Stimulated activated CD4-positive, alpha-beta T cell treated with anti-CD3 and anti-CD28 coated beads, TNF-alpha, amount 100 ng/mL, for 48 hours (primary cell): ENCODE data around the gene STK33.

Experiments
- DNase-seq, 3 donors: peaks; one replicate each; pipeline ENCODE4 v3.0.0-alpha.2; 2020; ENCODE audit warnings: low read depth in 3 of 3

Gene STK33

DNA sequence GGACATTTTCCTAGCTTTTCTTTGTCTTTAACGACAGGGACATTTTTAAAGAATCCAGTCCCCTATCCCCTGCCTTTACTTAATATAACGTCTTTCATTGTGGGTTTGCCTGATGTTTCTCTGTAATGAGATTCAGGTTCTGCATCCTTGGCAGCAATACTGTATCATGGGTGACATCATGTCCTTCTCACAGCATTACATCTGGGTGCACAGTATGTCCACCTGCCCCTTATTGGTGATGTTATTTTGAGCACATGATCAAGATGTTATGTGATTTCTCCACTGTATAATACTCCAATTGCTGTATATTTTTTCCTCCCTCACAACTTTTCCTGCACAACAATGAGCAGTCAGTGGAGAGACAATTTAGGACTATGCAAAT is 9.7 kb upstream of the STK33 start:
- no peak for DNase-seq

DNA sequence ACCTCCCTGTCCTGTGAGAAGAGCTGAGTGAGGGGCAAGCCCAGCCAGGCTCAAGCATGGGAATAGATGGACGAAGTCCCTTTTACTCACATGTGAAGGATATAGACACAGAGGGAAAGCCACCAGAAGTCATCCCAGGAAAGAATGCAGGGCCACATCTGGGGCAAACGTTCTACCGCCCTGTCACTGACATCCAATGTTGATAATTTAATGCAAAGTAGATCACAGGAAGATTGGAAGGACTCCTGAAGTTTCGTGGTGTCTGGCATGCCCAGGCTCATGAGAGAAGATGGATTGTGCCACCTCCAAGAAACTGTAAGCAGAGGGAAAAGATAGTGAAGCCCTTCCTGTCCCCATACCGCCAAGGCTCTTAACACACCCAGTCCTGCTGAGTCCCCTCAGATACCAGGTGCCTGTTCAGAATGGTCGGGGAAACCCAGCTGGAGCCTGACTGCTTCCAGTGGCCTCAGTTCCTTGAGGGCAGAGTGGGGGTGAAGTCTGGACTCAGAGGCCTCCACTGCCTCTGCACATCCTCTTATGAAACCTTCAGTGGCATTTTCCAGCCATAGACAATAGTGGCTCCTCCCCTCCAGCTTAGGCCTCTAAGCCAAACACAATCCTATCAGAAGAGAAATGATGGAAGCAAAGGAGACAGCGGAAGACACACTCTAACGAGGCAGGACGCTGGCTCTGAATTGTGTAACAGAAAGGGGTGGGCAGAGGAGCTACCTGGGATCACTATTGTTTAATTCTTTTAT is 7.5 kb upstream of the STK33 start:
- no peak for DNase-seq

DNA sequence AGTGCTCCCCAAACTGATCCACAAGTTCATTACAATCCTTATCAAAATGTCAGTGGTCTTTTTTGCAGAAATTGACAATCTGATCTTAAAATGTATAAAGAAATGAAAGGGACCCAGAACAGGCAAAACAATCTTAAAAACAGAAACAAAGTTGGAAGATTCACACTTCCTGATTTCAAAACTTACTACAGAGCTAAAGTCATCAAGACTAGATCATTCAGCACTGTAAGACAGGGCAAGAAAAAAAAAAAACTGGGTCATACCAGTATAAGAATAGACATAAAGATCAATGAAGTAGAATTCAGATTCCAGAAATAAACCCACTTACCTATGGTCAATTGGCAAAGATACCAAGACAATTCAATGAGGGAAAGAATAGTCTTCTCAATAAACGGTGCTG is 4.5 kb upstream of the STK33 start:
- DNase-seq: no peak

DNA sequence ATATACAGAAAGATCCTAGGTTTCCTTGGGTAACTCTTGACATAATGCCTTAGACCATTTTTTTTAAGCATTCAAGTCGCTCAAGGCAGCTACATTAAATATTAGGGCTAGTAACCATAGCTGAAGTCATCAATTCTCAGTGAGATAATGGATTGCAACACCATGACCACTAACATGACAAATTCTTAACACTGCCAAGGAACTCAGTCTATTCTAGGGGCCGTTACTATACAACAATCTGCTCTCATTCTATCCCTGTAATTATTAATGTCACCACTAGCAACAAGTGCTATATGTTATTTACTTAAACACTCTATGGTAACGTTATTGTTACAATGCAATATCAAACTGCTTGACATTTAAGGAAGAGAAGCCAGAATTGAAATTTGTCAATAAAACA is 3.2 kb upstream of the STK33 start:
- DNase-seq: no peak

DNA sequence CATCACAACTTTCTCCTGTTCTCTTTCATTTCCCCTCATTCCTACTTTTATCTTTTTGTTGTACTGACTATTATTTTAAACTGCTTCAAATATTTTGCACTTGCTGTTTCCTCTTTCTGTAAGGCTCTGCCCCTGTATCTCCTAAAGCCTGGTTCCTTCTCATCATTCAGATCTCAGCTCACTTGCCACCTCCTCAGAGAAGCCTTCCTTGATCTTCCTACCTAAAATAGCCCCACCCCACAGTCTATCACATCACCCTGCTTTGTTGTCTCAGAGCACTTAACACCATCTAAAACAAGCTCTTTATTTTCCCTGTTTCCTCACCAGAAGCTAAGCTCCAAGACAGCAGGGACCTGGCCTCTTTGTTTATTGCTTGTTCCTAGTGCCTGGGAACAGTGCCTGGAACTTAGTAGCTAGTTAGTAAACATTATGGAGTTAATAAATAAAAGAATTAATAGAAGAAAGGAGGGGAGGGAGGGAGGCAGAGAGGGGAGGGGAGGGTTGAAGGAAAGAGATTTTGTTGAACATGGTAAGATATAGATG is 2.5 kb upstream of the STK33 start:
- DNase-seq: no peak

DNA sequence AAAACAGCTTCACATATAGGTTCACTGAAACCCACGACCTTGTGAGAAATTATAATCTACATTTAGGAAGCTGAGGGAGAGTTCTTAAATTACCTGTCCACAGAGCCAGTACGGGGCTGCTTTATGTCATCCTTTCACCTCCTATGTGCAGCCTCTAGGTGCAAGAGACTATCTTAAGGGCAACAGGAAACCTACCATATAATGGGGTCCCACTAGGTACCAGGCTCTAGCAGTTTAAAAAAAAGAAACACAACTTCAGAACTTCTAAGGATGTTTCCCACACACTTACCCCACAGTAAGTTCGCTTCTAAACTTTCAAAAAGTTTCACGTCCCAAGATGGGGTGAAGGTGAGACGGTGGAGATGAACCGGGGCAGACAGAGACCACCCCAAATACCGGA is 573 bp downstream of the STK33 start:
- no peak for DNase-seq

DNA sequence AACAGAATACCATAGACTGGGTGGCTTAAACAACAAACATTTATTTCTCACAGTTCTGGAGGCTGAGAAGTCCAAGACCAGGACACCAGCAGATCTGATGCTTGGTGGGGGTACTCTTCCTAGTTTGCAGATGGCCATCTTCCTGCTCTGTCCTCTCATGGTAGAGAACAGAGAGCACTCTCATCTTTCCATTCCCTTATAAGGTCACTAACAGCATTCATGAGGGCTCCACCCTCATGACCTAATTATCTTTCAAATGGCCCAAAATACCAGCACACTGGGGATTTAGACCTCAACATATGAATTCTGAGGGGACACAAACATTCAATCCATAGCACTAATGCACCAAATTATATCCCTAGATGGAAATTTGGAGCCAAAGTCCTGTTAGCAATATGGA is 6.1 kb downstream of the STK33 start:
- no peak for DNase-seq

DNA sequence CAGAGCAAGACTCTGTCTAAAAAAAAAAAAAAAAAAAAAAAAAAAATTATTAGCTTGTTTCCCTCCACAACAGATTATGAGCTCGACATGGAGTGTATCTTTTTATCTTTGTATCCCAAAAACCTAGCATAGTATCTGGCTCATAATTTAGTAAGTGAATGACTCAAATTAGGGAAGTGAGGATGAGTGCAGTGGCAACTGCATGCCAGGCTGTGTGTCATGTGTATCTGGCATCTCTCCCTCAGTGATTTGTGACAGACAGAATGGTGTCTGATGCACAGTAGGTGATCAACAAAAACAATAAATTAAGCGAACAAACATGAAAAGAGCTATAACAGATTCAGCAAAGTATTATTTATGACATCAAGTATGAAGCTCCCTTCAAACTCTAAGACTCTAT is 7.2 kb downstream of the STK33 start:
- DNase-seq: no peak

DNA sequence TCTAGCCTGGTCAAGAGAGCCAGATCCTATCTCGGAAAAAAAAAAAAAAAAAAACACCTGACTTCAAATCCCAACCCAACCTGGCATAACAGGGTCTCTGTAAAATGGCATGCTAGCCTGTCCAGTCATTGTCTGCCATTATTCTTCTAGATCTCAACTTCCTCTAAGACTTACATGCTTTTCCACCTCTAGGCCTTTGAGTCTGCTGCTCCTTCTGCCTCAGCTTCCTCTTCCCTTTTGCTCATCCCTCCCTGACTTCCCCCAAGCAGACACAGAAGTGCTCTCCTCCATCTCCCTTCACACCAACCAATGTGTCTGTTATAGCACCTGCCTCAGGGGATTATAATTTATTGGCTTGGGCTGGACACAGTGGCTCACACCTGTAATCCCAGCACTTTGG is 7.8 kb downstream of the STK33 start:
- DNase-seq: no peak

DNA sequence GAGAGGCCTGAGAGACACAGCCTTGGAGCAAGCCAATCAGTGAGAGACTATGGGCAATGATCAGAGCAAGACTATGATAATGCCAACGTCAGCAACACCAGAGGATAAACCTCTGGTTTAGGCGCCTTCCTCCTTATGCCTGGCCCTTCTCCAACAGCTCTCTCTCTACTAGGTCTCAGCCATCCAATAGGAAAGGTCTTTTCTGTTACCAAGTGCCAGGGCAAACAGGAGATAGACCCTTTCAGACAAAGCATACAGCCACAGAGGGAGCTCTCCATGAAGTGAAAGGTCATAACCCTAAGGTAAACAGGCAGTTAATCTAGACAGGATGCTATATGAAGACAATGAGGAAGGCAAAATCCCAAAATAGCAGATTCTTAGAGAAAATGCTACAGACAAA is 9.5 kb downstream of the STK33 start:
- DNase-seq: no peak

DNA sequence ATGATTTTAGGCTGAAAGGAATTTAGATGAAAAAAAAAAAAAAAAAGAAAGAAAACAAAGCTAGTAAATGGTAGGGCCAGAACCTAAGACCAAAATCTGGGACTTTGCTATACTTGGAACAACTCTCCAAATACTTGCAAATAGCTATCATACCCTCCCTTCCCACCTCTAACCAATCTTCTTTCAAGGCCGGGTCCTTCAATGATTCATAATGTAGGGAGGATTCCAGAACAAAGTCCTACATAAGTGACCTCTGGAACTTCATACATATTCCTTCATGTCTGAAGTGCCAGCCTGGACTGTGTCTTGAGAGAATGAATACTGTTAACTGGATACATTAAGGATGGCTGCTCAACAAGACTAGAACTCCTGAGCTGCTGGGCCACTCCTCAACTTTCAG is 9.9 kb downstream of the STK33 start:
- no peak for DNase-seq

DNA sequence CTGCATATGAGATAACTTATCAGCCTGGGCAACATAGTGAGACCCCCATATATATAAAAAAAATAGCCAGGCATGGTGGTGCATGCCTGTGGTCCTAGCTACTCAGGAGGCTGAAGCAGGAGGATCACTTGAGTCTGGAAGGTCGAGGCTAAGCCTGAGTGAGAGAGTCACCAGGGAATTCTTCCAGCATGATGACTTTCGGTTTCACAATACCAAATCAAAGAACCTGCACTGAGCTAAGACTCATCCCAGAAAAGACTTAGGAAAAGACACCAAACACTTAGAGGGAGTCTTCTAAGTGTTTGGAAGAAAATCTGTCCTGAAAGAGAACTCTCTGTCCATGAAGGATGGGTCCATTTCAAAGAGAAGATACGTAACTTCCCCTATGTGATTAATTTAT is 12.7 kb downstream of the STK33 start:
- DNase-seq: no peak

DNA sequence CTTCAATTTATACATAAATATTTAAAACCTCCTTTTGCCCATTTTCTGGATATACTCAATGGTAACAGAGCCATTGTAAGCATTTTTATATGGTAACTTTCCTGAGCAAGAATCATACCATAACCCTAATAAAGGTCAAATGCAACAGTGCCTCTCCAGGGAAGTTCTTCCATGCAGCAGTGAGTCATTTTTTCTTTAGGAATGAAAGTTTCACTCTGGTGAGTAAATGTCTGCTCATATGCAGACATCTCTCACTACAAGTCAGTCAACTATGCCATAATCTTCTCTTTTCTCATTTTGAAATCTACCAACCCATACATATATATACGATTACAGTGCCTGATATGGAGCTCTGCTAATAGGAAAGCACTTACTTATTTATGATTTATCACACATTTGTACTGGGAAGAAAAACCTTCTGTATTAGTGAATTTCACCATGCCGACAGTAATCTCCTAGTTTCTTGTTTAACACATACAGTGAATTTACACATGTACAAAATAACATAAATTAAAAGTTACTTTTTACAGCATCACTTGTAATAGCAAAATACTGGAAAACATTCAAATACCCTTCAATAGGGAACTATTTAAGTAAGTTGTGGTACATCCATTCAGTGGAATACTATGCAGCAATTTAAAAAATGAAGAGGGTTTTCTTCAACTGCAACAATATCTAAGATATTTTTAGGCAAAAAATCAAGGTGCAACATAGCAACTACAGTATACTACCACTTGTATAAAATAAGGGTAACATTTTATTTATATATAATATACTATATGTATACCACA is 16.0 kb downstream of the STK33 start:
- DNase-seq: no peak

DNA sequence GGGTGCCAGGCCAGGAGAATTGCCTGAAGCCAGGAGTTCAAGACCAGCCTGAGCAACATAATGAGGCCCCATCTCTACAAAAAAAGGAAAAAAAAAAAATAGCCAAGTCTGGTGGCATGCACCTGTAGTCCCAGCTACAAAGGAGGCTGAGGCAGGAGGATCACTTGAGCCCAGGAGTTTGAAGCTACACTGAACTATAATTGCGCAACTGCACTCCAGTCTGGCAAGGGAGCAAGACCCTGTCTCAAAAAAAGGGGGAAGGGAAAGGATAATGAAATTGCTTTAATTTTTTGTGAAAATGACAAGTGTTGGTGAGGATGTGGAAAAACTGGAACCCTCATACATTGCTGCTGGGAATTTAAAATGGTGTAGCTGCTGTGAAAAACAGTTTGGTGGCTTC is 19.2 kb downstream of the STK33 start:
- no peak for DNase-seq

DNA sequence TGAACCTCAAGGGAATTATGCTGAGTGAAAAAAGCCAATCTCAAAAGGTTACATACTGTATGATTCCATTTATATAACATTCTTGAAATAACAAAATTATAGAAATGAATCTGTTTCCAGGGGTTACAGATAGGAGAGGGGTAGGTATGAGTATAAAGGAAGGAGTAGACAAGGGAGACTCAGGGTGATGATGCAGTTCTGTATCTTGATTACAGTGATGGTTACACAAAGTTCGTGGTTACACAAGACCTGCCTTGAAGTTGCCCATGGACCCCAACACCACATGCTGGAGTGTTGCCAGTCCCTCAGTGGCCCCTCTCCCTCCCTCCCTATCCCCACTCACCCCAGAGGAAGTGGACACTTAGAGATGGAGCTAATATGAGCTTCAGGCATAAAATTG is 20.3 kb downstream of the STK33 start:
- DNase-seq: no peak

DNA sequence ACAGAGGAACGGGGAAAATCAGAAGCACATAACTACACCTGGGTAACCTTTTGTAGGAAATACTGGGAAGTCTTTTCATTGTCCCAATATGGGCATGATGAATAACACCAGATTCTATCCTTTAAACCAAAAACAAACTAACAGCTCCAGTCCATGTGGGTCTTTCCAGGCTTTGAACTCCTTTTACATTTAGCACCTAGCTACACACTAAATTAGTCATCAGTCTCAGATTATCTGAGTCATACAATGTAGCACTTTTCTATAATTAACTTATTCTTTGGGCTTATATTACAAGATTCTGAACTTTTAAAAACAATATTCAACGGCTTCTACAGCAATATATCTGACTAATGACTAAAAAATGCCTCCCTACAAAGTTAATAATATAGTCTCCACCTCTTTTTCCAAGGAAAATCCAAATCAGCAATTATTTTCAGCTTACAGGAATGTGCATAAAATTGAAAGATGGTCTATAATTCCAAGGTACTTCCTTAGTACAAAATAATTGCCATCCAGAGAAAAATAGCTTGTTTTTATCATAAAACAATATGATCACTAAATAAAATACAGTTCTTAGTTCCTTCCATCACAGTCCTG is 26.3 kb downstream of the STK33 start:
- no peak for DNase-seq

DNA sequence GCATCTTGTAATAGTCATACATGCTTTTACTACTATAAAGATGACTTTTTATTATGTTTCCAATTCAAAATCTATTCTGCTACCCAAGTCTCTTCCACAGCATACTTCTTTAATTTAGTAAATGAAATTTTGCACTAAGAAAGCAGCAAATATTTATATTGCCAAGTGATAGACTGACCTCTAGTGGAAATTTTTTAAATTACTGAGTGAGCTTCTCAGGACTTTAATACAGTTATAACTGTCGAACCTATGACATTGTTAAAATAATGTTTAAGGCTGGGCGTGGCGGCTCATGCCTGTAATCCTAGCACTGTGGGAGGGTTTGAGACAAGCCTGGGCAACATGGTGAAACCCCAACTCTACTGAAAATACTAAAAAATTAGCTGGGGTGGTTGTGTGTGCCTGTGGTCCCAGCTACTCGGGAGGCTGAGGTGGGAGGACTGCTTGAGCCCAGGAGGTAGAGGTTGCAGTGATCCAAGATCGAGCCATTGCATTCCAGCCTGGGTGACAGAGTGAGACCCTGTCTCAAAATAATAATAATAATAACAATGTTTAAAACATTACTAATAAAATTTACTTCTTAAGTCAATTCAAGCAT is 27.3 kb downstream of the STK33 start:
- DNase-seq: no peak

DNA sequence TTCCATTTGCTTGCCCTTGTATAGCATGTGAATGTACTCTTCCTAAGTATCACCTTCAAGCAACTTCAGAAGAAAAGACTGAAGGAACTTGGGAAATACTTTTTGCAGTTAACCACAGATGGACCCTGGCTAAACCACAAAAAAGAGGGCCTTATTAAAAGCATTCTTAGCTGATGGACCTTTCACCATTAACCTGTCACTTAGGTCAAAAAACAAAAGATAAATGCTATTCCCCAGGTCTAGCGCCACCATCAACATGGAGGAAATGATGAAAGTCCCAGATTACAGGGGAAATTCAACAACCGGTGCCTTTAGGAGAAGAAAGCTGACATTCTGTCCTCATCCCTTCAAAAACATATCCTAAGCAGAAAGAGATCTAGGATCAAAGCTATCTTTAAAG is 29.5 kb downstream of the STK33 start:
- no peak for DNase-seq

DNA sequence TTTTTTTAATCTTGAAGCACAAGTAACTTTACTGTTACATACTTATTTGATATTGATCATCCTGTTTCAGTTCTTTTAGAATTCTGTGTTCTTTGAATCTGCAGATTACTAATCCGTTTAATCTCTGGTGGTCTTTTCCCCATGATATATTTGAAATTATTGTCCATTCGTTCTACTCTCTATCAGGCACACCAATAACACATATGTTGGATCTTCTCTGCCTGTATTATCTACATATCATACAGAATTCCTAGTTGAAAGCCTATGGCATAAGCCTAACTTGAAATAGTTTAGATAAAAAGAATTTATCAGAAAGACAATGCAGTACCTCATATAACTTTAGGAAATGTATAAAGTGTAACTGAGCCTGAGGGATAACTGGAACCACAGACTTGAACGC is 32.6 kb downstream of the STK33 start:
- no peak for DNase-seq

DNA sequence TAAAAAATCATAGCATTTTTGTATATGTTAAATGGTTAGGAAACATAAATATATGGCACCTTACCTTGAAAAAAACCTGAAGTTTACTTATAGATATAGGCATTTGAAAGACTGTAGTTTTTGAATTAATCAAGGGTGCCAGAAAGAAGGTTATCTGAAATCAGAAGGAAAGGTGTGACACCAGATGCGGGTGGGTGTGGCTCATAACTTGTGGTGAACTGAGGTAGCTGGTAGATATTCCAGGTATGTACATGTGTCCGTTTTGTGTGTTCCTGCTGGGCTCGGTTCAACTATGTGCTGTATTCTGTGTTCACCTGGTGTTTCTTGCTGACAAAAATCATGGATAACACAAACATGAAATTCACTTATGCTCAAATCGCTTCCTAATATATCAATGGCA is 35.6 kb downstream of the STK33 start:
- DNase-seq: no peak

DNA sequence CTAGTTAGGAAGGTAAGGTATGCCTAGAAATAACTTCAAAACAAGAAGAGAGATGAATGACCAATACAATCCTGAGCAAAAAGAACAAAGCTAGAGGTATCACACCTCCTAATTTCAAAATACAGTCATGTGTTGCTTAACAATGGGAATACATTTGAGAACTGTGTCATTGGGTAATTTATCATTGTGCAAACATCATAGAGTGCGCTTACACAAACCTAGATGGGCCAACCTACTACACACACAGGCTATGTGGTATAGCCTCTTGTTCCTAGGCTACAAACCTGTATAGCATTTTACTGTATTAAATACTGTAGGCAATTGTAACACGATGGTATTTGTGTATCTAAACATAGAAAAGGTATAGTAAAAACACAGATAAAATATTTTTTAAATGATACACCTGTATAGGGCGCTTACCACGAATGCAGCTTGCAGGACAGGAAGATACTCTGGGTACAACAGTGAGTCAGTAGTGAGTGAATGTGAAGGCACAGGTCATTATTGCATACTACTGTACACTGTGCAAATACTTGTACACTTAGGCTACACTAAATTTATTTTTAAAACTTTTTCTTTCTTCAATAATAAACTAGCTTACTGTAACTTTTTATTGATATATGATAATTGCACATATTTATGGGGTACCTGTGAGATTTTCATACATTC is 48.2 kb downstream of the STK33 start:
- no peak for DNase-seq

DNA sequence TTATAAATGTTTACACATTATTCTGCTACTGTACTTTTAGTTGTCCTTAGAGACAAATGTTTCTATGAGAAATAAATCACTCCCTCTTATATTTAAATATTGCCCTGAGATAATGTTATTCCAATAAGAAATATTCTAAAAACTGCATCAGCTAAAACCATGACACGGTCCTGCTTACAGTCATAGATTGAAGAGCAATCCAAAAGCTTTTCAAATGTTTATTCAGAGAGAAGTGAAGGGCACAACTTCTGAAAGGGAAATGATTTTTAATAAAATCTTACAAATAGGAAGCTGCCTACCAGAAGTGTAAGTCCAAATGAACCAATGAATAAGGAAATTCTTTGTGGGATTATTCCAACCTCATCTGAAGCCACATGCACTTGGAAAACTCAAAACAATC is 49.2 kb downstream of the STK33 start:
- DNase-seq: no peak
